Measurements from ENCODE around the gene SPIN2A.
A peak's percentile ranks its signal among the peaks of the same experiment; 100 is the strongest.
"Not testable (repeated sequence)": the region's sequence is repeated elsewhere in the genome, so short reads cannot be mapped to it uniquely, and the experiment has no call there.

Gene SPIN2A

DNA sequence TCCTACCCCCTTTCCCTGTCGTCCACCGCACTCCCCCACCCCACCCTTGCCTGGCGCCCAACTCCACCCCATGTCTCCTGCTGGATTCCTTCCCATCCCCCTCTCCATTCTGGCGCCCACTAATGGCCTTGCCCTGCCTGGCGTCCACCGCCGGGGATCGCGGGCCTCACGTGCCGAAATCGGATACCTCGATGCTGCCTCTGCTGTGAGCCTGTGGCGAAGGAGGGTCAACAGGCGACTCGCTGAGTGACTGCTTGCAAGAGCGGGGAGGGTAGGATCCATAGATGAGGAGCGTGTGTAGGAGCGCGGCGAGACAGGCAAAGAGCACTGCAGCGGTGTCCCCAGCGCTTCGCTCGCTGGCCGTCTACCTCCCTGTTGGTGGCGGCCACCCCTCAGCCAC, at the start of gene SPIN2A:
SPIN2A (minus strand) TSS at position 325 of the 400 bp plus-strand sequence. CDS start 800 bp downstream, outside the sequence.
- not testable (repeated sequence) for DNase-seq (ENCODE audit: low read depth)

DNA sequence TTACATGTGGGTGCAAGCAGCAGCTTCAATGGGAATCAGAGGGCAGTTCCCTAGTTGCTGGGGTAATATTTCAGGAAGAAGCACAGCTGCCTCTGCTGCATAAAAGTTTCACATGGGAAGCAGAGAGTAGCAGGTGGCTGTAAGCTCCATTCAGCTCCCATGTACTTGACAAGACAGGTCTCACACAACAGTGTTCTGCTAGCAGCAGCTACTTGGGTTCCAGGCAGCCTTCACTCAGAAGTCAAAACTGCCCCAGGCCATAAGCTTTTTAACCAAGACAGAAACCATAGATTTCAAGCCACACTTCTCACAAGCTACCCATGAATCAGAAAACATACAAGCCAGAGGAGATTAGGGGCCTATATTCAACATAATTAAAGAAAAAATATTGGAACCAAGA, 41.4 kb upstream of the SPIN2A start:
- DNase-seq (ENCODE audit: low read depth) = no peak

DNA sequence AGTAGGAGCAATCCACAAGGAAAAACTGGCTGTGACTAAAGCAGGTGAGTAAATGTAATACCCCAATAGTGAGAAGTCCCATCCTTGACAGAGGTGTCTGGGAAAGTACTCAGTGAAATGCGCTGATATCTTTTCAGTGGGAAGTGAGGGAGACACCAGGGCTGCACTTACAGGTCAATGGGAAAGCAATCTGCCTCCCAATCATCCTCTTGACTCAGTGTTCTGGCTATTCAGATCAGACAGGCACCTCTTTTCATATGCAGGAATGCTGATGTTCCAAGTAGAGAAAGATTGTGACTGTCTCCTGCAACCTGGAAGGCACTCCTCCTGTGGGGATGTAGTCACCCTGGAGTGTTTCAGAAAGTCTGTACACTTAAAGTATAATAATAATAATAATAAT, 39.9 kb upstream of the SPIN2A start:
- no peak for DNase-seq (ENCODE audit: low read depth)

DNA sequence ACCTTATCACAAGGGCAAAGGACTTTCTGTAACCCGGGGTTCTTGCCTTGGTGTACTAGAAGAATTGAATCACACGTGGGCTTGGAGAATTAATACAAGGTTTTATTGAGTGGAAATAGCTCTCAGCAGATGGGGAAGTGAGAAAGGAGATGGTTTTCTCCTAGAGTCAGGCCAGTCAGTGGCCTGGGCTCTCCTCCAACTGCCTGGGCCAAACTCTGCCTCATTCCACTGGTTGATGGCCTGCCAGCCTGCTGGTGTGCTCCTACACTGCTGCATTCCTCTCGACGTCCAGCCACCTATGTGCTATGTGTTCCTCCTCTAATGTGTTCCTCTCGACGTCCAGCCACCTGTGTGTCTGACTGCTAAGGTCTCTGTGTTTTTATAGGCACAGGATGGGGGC, 35.3 kb upstream of the SPIN2A start:
- DNase-seq (ENCODE audit: low read depth) = no peak

DNA sequence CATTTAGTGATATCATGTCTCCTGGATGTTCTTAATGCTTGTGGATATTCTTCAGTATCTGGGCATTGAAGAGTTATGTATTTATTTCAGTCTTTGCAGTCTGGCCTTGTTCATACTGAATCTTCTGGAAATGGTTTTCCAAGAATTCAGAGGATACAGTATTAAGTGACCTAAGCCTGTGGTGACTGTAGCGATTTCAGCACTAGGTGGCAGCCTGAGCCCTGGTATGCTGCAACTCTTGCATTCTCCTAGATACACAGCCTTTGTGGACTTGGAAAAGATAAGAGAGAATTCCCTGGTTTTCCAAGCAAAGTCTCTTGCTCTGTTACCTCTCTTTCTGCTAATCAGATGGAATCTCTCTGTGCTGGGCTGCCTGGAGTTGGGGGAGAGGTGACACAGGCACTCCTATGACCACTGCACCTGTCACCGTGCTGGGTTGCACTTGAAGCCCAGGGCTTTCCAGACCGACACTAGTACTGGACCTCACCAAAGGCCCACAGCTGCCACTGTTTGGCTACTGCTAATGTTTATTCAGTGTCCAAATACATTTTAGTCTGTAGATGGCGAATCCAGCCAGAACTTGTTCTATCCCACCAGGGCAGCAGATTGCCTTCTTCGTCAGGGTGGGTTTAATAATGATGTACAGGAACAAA, 19.3 kb upstream of the SPIN2A start:
- no peak for DNase-seq (ENCODE audit: low read depth)

DNA sequence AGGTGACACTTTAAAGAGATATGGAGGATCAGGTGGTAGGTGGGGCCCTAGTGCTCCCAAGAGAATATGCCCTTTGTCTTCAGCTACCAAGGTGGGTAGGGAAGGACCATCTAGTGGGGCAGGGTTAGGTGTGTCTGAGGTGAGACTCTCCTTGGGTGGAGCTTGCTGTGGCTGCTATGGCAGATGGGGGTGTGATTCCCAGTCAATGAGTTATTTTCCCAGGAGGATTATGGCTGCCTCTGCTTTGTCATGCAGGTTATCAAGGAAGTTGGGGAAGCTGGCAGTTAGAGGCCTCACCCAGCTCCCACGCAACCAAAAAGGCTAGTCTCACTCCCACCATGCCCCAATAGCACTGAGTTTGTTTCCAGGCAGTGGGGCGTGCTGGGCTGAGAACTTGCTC, 18.0 kb upstream of the SPIN2A start:
- no peak for DNase-seq (ENCODE audit: low read depth)

DNA sequence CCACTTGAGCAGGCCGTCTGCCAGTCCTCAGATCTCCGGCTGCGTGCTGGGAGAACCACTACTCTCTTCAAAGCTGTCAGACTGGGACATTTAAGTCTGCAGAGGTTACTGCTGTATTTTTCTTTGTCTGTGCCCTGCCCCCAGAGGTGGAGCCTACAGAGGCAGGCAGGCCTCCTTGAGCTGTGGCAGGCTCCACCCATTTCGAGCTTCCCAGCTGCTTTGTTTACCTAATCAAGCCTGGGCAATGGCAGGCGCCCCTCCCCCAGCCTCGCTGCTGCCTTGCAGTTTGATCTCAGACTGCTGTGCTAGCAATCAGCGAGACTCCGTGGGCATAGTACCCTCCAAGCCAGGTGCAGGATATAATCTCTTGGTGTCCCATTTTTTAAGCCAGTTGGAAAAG, 15.0 kb upstream of the SPIN2A start:
- DNase-seq (ENCODE audit: low read depth) = not testable (repeated sequence)

DNA sequence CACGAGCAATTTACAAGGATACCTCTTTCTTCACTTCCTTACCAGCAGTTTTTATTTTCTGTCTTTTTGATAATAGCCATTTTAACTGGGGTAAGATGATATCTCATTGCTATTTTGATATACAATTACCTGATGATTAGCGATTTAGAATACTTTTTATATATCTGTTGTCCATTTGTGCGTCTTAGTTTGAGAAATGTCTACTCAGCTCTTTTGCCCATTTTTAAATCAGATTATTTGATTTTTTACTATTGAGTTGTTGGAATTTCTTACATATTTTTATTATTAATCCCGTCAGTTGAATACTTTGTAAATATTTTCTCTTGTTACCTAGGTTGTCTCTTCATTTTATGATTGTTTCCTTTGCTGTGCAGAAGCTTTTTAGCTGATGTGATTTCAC, 1.5 kb upstream of the SPIN2A start:
- no peak for DNase-seq (ENCODE audit: low read depth)

DNA sequence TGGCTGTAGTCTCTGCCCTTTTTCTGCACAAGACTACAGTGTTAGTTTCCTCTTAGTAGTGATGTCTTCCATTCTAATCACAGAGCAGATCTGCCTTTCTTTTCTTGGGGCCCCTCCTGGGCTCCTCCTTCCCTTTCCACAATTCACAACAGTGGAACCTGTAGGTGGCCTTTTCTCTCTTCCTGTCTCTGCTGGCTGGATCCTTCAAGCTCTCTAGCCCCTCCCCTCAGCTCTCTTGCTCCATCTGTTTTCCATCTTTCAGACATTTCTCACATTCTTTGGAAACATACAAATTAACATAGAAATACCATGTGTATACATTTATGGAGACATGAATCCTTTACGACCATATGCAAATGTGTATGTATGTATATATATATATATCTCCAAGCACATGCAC, 304 bp upstream of the SPIN2A start:
- DNase-seq (ENCODE audit: low read depth) = no peak

DNA sequence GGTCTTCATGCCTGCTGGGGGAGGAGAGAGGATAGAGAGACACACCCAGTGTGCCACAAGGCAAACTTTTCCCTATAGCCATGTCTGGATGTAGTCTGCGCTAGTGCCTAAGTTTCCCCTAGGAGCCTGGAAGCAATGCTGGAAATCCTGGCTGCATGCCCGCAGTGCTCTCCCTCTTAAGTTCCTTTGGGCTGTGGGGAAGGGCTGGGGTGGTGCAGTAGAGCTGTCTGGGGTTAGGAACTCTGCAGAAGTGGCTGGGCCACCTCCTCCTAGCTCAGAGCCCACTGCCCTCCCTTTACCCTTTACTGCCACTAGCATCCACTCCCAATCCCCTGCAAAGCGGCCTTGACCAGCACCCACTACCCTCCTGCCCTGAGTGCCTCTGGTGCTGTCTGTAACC, 608 bp downstream of the SPIN2A start:
- DNase-seq (ENCODE audit: low read depth) = not testable (repeated sequence)

DNA sequence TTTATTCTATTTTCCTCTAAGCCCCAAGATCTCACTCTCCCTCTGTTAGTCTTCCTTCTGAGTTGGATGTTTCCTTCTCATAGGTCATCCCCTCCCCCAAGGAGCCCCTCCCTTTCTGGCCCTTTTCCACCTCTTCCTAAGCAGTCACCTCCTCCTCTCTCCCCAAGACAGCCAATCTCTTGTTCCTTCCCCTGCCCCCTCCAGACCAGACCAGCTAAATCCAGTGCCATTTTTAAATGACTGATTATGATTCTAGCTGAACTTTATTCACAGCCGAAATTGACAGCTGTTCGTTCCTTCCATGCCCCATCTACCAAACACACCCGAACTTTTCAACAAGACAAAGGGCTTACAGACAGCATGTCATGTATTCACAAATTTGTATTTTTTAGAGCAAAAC, 1.9 kb downstream of the SPIN2A start:
- no peak for DNase-seq (ENCODE audit: low read depth)

DNA sequence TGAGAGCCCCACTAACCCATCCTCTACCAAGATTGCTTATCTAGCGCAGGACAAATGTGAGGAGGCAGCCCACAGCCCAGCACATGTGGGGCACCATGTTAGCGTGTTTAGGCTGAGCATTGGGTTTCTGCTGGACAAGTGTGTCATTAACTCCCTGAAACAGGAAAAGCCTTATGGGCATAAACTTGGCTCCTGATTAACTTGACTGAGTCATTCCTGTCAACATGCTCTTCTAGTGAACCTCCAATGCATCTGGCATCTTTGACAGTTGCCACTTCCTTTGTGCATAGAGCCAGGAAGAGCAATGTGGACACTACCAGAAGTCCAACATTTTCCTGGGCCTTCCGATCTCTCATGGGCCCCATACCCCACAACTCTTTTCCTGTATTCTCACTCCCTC, 2.5 kb downstream of the SPIN2A start:
- DNase-seq (ENCODE audit: low read depth) = no peak

DNA sequence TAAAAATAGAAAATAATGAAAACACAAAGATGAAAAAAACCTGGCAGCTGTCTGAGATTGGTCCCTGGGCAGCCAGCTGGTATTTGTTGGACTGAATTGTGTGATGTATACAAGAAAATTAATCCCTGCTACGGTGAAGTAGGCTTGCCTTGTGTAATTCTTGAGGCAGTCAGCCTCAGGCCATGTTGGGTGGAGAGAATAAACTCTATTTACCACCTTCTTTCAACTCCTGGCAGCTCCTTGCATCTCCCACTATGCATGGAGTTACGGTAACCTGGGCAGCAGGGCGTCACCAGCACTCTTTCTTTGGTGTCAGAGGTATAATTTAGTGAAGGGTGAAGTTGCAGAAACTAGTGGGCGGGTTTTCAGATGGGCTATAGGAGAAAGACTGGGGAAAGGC, 3.5 kb downstream of the SPIN2A start:
- no peak for DNase-seq (ENCODE audit: low read depth)

DNA sequence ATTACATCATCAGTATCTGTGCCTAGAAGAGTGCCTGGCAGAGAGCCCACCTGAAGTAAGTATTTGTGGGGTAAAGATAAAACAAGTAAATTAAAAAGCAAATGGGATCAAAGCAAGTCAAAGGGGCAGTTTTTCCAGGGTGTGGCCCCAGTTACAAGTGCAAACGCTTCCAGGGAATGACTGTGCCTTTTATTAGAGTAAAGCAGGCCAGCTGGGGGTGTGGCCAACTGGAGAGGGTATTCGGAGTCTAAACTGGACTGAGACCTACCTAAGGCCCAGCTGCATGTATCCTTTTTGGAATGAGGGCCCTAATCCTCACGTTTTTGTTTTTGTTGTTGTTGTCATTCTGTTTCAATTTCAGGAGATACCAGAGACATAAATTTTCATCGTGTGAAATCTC, 3.9 kb downstream of the SPIN2A start:
- not testable (repeated sequence) for DNase-seq (ENCODE audit: low read depth)

DNA sequence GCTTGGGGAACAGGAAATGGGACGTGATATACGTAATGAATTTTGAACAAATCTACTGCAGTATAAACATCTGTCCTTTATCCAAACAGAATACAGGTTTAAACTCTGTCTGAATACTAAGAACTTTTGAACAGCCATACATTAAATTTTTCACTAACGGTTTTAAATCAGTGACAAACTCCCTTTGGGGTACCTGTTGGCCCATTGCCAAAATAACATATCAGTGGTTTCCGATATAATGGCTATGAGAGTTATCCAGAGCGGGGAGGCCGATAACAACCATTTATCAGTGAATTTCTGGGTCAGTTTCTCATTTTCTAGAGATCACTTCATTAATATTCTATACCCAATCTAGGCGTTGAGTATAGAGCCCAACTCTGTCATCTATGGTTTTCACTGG, 5.2 kb downstream of the SPIN2A start:
- DNase-seq (ENCODE audit: low read depth) = no peak

DNA sequence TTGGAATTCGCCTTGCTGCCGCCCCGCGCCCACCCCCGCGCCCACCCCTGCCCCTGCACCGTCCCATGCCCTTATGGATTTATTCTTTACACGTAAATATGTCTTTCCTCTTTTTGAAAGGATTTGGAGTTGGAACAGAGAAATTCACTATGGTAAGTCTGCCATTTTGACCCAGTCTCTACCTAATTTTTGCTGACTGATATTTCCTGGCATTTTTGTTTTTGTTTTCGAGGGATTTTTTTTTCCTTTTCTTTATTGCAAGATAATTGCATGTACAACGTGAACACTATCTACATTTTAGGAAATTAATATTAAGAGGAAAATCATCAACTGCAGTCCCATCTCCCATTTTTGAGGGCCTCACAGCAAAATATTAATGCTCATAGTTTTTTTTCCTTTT, 15.4 kb downstream of the SPIN2A start:
- no peak for DNase-seq (ENCODE audit: low read depth)

DNA sequence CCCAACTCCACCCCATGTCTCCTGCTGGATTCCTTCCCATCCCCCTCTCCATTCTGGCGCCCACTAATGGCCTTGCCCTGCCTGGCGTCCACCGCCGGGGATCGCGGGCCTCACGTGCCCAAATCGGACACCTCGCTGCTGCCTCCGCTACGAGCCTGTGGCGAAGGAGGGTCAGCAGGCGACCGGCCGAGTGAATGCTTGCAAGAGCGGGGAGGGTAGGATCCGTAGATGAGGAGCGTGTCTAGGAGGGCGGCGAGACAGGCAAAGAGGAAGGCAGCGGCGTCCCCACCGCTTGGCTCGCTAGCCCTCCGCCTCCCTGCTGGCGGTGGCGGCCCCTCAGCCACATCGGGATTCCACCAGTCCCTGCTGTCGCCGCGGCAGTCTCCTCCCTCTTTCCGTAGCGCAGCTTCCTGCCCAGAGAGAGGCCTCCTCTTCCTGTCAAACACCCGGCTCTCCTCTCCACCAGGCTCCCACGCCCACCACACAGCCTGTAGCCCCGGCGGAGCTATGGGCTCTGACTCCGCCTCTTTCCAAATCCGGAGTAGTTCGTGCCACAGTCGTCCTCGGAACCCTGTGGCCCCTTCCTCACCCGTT, 15.9 kb downstream of the SPIN2A start, which contains the start of gene SPIN2B:
SPIN2B (minus strand) TSS at position 387 of the 594 bp plus-strand sequence.
- peak; percentile 56 for DNase-seq (ENCODE audit: low read depth)

DNA sequence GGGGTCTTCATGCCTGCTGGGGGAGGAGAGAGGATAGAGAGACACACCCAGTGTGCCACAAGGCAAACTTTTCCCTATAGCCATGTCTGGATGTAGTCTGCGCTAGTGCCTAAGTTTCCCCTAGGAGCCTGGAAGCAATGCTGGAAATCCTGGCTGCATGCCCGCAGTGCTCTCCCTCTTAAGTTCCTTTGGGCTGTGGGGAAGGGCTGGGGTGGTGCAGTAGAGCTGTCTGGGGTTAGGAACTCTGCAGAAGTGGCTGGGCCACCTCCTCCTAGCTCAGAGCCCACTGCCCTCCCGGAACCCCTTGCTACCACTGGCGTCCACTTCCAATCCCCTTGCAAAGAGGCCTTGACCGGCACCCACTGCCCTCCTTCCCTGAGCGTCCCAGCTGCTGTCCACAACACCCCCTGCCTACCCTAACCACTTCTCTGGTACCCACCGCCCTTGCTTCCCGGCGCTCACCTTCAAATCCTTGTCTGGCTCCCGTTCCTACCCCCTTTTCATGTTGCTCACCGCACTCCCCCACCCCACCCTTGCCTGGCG, 16.5 kb downstream of the SPIN2A start:
- DNase-seq (ENCODE audit: low read depth) = not testable (repeated sequence)

DNA sequence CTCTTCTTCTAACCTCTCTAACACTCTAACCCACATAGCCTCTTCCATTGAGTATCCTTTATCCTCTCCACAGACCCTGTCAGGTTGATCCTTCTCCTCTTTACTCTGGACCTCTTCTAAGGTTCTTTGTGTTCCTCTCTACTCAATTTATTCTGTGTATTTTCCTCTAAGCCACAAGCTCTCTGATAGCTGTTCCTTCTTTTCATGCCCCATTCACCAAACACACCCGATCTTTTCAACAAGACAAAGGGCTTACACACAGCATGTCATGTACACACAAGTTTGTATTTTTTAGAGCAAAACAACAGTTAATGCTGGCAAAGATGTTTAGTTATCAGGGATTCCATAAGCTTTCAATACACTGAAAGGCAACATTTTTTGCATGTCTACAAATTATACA, 17.8 kb downstream of the SPIN2A start:
- no peak for DNase-seq (ENCODE audit: low read depth)

DNA sequence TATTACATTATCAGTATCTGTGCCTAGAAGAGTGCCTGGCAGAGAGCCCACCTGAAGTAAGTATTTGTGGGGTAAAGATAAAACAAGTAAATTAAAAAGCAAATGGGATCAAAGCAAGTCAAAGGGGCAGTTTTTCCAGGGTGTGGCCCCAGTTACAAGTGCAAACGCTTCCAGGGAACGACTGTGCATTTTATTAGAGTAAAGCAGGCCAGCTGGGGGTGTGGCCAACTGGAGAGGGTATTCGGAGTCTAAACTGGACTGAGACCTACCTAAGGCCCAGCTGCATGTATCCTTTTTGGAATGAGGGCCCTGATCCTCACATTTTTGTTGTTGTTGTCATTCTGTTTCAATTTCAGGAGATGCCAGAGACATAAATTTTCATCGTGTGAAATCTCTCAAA, 19.6 kb downstream of the SPIN2A start:
- not testable (repeated sequence) for DNase-seq (ENCODE audit: low read depth)

DNA sequence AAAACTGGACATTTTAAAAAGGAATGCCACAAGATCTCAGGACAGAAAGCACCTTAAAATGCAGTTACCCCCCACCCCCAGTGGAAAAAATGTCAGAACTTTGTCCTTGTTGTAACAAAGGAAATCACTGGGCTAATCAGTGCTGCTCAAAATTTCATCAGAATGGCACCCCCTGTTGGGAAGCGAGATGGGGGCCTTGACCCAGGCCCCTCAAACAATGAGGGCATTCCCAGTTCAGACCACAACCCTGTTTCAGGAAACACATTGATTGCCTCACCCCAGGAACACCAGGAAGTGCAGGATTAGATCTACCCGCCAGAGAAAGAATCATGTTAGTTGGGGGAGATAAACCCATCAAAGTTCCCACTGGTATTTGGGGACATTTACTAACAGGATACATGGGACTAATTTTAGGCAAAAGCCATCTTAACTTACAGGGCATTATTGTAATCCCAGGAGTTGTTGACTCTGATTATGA, 32.2 kb downstream of the SPIN2A start:
- DNase-seq (ENCODE audit: low read depth) = no peak

DNA sequence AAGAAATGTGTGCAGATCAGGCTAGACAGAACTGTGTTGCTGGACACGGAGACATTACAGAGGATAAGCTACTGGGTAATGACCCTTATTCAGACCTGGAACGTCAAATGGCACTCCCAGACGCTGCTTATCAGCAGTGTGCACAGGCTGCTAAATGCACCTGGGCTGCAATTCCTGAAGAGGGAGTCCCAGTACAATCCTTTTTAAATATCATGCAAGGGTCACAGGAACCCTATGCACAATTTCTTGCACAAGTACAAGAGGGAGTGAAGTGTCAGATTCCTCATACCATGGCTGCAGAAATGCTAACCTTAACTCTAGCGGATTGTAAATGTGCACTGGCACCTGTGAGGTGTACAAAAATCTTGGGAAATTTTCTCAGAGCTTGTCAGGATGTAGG, 32.8 kb downstream of the SPIN2A start:
- no peak for DNase-seq (ENCODE audit: low read depth)

DNA sequence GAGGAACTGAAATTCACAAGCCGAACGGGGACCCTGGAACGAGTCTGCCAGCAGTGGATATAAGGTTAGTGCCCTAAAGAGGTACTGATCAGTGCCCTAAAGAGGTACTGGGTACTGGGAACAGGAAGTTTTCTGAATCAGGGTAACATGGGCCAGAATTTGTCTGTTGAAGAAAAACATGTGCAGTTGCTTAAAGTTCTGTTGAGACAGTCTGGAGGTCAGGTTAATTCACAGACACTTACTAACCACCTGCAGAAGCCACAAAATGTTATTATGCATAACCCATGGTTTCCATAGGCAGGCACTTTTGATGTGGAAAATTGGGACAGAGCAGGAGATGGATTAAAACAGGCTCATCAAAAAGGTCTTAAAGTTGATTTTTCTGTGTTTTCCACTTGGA, 33.7 kb downstream of the SPIN2A start:
- DNase-seq (ENCODE audit: low read depth) = no peak

DNA sequence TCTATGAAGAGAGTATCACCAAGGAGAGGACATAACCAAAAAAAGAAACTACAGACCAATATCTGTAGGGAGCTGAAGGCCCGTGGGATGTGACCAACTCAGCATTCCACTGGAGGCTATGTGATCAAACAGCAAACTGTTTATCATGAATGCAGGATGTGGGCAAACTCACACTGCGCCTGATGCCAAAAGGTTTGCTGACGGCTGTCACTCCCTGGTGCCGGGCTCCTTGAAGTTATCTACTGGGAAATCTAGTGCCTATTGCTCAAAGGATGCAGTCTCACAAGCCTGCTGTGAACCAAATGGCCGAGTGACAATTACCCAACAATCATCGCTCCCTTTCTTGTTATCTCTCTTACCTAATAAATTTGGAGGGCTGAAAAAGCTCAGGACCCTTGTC, 34.3 kb downstream of the SPIN2A start:
- DNase-seq (ENCODE audit: low read depth) = not testable (repeated sequence)

Data from activated gamma-delta T cell treated with anti-CD3 and anti-CD28 coated beads, Interleukin-2, amount 50 U/mL, for 16 hours (primary cell).